ENCODE data around the gene LYPD4. TPM values are rescaled to one million over a fixed set of nuclear protein-coding genes. Genes with fewer than 3 reads are reported as not detected.
"Not testable (repeated sequence)": the region's sequence is repeated elsewhere in the genome, so short reads cannot be mapped to it uniquely, and the experiment has no call there.

The LYPD4 gene
- total RNA-seq, 4 donors from 2014 or later = not detected

GRCh38 chr19:41792513-41793413, 51.7 kb downstream of the LYPD4 start:
- Histone ChIP-seq H3K9me3 (no peaks in the 10 kb centered on the region), H3K4me1 (no peaks in the 10 kb centered on the region), H3K36me3 (no peaks in the 10 kb centered on the region), H3K4me3 (no peak overlapping the region), H3K27ac (no peak overlapping the region), H3K27me3 (peaks cover 74% of the 10 kb centered on the region)
- 19 to 27% methylated on average over 13 to 17 of the region's 22 CpGs for WGBS, 2 donors (ENCODE audit: low coverage in 1 of 2)
- TF ChIP-seq EP300 (IDR thresholded peaks at IDR 0.05) (no peak), CTCF (IDR thresholded peaks at IDR 0.05) (peak; percentile 23 to 64 (median 43))
- ATAC-seq = no peak

- H3K36me3 ChIP-seq, ATAC-seq, H3K4me3 ChIP-seq, H3K27ac ChIP-seq, H3K9me3 ChIP-seq: not testable (repeated sequence)
- WGBS, 2 donors (ENCODE audit: low coverage in 1 of 2) = 43 to 83% methylated on average over 1 of the region's 5 CpGs
- Histone ChIP-seq H3K27me3 (peaks cover 87% of the 10 kb centered on the region), H3K4me1 (peaks cover 0 to 12% (median 4%) of the 10 kb centered on the region in 3 donors)
These were observed 55.4 kb downstream of the LYPD4 start for GRCh38 chr19:41789053-41789452.

- peaks cover 0 to 12% (median 4%) of the 10 kb centered on the region in 3 donors for H3K4me1 ChIP-seq
- H3K4me3 ChIP-seq, H3K9me3 ChIP-seq, H3K27ac ChIP-seq, ATAC-seq, H3K36me3 ChIP-seq: not testable (repeated sequence)
- WGBS, 2 donors (ENCODE audit: low coverage in 1 of 2) = no CpG with 5 or more reads among the region's 1 CpG
- H3K27me3 ChIP-seq = peaks cover 87% of the 10 kb centered on the region
These were observed 56.0 kb downstream of the LYPD4 start for GRCh38 chr19:41788518-41788917.

Small RNA genes lying within 50 kb of the gene (small RNA-seq; reads per million reads assigned to genes)
- 0 reads per million in 4 donors for gene MIR6797

Other genes with a start within 250 kb of the LYPD4 start
- gene CEACAM4, start 217.6 kb downstream of the LYPD4 start, total RNA-seq = 1 to 10 TPM in 1 of 4 donors, under 1 TPM in 2, not detected in 1; 0.52 to 2.6 (median 0.93) TPM
- gene CEACAM7, start 156.4 kb downstream of the LYPD4 start, total RNA-seq = 1 to 10 TPM in 1 of 4 donors, under 1 TPM in 1, not detected in 2; 0.96 to 5.6 TPM
- gene CEACAM5, start 136.1 kb downstream of the LYPD4 start, total RNA-seq = 10 to 100 TPM in 1 of 4 donors, under 1 TPM in 2, not detected in 1; 0.31 to 13.9 (median 0.31) TPM
- 10 to 100 TPM in 1 of 4 donors, under 1 TPM in 1, not detected in 2; 0.78 to 30.2 TPM for gene CEACAM6, start 89.2 kb downstream of the LYPD4 start, total RNA-seq
- 1 to 10 TPM in 1 of 4 donors, under 1 TPM in 1, not detected in 2; 0.54 to 1.6 TPM for gene CEACAM3, start 48.1 kb downstream of the LYPD4 start, total RNA-seq
- not detected for gene DMRTC2, start 359 bp upstream of the LYPD4 start, total RNA-seq
- 1,000 to 10,000 TPM in 2 of 4 donors, 100 to 1,000 TPM in 2; 673 to 1,241 (median 970) TPM for gene RPS19, start 15.6 kb upstream of the LYPD4 start, total RNA-seq
- gene CD79A, start 32.6 kb upstream of the LYPD4 start, total RNA-seq = under 1 TPM in 2 of 4 donors, not detected in 2; 0.40 to 0.99 TPM
- 10 to 100 TPM; 40.4 to 58.3 (median 51.4) TPM for gene ARHGEF1, start 38.5 kb upstream of the LYPD4 start, total RNA-seq
- gene ERFL, start 83.8 kb upstream of the LYPD4 start, total RNA-seq = not detected
- gene RABAC1, start 114.6 kb upstream of the LYPD4 start, total RNA-seq = 100 to 1,000 TPM; 150 to 215 (median 201) TPM
- 1 to 10 TPM in 2 of 4 donors, under 1 TPM in 1, not detected in 1; 0.81 to 2.6 (median 1.1) TPM for gene ATP1A3, start 149.5 kb upstream of the LYPD4 start, total RNA-seq
- gene GRIK5, start 225.5 kb upstream of the LYPD4 start, total RNA-seq = 10 to 100 TPM in 3 of 4 donors, 1 to 10 TPM in 1; 7.0 to 23.4 (median 12.3) TPM
- 10 to 100 TPM; 14.4 to 25.3 (median 17.1) TPM for gene ZNF574, start 231.5 kb upstream of the LYPD4 start, total RNA-seq